Bone marrow (tissue), 2 donors: ENCODE data around the gene ZFR.
A peak's percentile ranks its signal among the peaks of the same experiment; 100 is the strongest.
"Not testable (repeated sequence)": the region's sequence is repeated elsewhere in the genome, so short reads cannot be mapped to it uniquely, and the experiment has no call there.

Source experiments
- DNase-seq, 2 donors: peaks; one replicate each; lab custom pipeline; 2025; lab: John Stamatoyannopoulos, UW

The ZFR gene

DNA sequence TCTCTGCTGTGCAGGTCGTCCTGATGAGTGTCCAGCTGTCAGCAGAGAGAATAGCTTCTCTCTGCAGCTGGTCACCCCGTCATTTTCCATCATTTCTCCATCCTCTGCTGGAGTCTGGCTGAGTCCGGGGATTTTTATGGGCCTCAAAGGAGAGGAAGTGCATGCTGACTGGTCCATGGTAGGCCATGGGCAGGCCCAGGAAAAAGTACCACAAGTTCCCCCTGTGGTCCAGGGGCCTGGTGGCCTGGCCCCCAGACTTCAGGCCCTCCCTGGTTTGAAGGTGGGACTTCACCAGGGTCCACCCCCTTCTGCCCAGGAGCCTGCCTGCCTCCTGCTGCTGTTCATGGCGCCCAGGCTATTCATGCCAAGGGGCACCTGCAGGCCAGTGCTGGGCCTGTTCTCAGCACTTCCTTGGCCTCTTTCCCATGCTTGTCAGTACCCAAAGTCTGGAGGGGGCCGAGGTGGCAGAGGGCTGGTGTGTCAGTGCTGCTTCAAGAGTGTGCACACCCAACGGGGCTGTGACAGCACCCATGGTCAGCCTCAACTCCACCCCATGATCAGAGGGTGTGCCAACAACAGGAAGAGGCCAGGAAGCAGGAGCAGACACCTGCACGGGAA lies 124.5 kb downstream of the ZFR start:
- no peak for DNase-seq

DNA sequence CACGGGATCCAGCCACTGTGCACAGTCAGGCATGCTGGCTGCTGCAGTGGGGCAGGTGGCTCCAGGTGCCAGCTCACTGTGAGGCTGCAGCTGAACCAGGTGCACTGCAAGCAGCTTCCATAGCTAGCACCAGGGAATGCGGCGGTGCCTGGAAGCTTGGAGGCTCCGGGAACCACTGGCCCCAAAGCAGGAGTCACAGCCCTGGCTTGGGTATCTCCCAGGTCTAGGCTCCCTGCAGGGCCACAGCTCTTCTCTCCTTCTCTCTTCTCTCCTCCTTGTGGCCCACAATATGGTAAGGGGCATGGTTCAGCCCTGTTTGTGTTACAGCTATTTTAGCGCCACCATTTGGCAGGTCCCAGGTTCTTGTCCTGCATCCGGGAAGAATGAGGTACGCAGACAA lies 125.1 kb downstream of the ZFR start:
- DNase-seq: no peak

- DNase-seq: no peak
Measured at GRCh38 chr5:32317041-32317440, 127.5 kb downstream of the ZFR start.

DNA sequence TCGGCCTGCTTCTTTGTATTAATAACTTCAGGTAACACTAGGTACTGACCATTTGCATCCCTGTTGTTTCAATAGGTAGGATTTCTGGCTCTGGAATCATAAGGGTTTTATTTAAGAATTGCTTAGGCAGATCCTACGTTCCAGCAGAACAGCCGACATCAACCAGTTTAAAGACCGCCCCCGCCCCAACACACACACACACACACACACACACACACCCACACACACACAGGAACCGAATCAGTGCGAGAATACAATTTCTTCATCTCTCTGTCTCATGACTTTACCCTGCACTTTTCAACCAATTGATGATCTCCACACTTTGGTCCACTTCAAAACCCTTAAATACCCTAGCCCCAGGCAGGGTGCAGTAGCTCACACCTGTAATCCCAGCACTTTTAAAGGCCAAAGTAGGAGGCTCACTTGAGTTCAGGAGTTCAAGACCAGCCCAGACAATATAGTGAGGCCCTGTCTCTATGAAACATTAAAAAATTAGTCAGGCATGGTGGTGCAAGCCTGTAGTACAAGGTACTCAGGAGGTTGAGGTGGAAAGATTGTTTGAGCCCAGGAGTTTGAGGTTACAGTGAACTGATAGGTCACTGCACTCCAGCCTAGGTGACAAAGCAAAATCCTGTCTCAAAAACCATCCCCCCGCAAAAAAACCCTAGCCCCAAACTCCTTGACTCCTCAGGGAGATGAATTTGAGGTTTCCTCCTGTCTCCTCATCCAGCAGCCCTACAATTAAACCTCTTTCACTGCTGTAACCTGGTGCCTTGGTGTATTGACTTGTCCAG lies 129.1 kb downstream of the ZFR start:
- no peak for DNase-seq

- no peak for DNase-seq
Measured at GRCh38 chr5:32314658-32315057, 129.9 kb downstream of the ZFR start.

DNA sequence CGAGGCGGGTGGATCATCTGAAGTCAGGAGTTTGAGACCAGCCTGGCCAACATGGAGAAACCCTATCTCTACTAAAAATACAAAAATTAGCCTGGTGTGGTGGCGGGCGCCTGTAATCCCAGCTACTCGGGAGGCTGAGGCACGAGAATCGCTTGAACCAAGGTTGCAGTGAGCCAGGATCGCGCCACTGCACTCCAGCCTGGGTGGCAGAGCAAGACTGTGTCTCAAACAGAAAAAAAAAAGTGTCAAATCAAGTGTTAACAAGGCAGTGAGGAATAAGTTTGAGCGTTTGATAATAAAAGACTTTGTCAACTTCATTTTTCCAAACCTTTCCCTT lies 130.4 kb downstream of the ZFR start:
- DNase-seq: not testable (repeated sequence)

DNA sequence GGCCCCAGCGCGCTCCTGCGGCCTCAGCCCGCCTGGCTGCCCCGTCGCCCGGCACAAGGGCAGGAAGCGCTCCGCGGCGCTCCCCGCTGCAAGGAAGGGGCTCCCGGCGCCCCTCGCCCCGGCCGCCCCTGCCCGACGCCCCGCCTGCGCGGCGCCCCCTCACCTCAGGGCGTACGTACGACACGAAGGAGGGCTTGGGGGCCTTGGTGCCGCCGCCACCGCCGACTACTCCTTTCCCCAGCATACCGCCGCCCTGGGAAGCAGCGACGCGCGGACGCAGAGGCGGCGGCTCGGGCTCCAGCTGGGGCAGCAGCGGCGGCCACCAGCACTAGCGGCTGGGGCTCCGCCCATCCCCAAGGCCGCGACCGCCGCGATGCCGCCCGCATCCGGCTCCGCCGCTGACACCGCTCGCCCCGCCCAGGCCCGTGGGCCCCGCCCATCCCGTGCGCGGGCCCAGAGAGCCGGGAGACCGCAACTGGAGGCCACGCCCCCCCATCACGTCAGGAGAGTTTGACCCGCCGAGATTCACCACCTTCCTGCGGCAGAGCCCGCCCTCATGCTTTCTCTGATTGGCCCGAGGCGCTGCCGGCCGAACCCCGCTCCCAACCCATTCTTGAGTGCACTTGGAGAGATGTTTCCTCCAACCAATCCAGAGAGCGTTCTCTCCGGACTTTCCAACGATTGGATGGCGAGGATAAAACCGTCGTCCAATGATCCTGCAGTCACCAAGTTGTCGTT lies 131.8 kb downstream of the ZFR start, which contains the start of gene MTMR12:
MTMR12 (minus strand) TSS at position 345 of the 738 bp plus-strand sequence; CDS start at position 244, 101 bp downstream.
- peak; percentile 92 to 99 for DNase-seq

- DNase-seq: peak in 1 of 2 donors; percentile 45
Measured at GRCh38 chr5:32312197-32312594, 132.3 kb downstream of the ZFR start.

DNA sequence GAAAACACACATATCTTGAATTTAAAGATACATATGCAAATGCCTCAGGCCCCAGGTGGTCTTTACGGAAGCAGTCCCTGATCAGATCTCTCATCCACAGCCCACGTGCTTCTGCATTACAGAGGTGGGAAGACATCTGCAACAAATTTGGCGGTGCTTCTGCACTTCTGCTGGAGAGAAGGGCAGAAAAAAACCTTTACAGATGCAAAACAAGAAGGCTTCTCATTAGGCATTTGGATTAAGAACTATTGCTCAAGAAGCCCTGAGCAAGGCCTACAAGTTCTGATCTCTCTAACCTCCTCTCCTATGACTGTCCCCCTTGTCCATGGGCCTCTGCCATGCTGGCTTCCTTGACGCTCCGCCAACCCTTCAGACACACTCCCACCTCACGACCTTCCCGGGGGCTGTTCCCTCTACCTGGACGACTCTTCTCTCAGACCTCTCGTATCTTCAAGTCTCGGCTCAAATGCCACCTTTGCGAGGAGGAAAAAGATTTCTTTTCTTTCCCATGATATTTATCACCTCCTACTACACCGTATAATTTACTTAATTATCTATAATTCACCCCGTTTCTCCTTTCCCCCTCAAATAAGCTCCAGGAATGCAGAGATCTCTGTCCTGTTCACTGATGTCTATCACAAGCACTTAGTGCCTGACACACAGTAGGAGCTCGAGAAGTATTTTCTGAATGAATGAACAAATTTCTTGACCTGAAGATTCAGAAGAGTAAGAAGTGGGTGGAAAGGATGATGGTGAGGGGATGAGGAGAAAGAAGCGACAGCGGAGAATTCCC lies 132.9 kb downstream of the ZFR start:
- no peak for DNase-seq

DNA sequence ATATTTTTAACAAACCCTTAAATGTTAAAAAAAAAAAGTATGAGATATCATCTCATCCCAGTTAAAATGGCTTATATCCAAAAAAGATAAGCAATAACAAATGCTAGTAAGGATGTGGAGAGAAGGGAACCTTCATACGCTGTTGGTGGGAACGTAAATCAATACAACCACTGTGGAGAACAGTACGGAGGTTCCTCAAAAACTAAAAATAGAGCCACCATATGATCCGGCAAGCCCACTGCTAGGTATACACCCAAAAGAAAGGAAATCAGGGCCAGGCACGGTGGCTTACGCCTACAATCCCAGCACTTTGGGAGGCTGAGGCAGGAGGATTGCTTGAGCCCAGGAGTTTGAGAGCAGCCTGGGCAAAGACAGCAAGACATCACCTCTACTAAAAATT lies 134.8 kb downstream of the ZFR start:
- peak in 1 of 2 donors; percentile 68 for DNase-seq

DNA sequence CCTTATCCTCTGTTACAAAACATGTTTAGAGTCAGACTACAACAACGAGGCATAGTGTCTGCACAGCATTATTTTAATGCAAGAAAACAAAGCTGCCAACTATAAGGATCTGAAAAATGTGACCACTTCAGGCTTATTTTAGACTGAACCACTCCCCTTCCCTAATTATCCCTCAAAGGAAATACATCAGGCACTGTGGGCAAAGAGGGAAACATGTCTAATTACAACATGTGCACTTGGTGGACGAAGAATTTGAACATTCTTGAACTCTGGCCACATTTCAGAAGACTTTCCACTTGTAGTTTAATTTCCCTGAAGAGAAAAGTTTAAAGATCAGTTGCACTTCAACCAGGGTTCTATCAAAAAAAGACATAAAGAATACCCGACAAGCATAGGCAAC lies 135.6 kb downstream of the ZFR start:
- DNase-seq: no peak

- no peak for DNase-seq
Measured at GRCh38 chr5:32307769-32308194, 136.8 kb downstream of the ZFR start.

DNA sequence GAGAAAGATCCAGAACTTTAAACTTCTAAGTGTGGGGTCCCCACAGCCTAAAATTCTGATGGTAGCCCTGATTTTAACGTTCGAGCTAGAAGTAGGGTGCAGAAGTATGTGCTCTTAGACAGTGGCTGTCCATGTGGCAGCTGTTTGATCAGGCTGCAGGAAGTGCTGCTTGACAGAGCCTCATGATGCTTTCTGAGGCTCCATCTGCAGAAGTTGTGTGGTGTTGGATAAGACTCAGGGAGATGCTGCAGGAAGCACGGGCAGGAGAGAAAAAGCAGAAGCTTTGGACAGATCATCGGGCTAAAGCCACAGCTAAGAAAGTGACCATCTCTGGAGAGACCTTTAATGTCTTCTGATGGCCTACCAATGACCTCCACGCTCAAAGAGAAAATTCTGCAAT lies 139.9 kb downstream of the ZFR start:
- peak in 1 of 2 donors; percentile 82 for DNase-seq
